Erythroblast (primary cell): ENCODE data around the gene AKT3.

Experiments used
- GATA1 ChIP-seq: IDR thresholded peaks from 2 replicates; pipeline ENCODE4 v1.6.1; 2011; ENCODE audit warnings: low read depth, mild to moderate bottlenecking, control low read depth, low read length, moderate library complexity
- POLR2A ChIP-seq: IDR thresholded peaks from 2 replicates; pipeline ENCODE4 v1.6.1; 2011; ENCODE audit warnings: mild to moderate bottlenecking, low read length

DNA sequence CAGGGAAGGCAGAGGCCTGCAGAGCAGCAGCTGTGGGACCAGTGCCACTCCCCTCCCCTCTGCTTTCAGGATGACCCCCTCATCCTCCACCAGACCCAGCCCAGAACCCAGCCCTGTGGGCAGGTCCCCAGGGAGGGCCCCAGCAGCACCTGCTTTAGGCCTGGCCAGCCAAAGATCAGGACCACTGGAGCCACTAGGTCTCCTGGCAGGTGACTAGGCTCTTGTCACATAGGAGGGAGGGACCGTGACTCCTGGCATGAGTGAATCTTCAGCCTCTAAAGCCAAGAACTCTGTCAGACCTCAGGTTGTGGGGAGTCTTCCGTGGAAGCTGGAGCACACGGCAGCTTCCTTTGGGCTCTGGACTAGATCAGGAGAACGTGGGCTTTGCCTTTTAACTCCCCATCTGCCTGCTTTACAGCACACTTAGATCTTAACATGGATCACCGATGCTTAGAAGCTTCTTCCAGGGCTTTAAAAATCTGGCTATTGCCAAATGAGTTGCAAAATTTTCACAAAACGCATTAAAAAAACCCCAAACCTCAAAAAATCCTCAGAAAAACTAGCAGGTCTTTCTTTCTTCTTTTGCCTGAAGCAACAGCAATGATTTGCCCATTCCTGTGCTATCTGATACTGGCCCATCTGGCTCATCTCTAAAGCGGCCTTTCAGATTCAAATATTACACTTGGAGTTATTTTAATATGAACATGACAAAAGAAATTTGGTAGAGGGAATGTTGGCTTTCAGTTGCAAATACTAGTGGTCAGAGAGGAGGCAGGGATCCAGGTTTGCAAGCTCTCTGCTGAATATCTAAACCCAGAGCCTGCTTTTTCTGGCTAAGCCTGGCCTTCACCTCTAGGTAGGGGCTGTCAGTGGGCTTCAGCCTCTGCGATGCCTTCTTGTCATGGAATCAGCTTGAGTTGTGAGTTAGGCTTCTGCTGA lies 359.0 kb downstream of the AKT3 start:
- TF ChIP-seq POLR2A = no peak
- no peak for TF ChIP-seq GATA1
